A673 (cell line): ENCODE data around the gene FDX2. TPM values are rescaled to one million over a fixed set of nuclear protein-coding genes. Genes with fewer than 3 reads are reported as not detected.

Experiments used
- BruUV-seq: library from RNA; stranded (reverse); fragments of 400-500 nt; replicated peaks from 2 replicates; lab custom pipeline; 2021; lab: Mats Ljungman, UMichigan
- CTCF ChIA-PET: fragments of 300-600 bp; sonication (Branson Sonifier 250); formaldehyde crosslinking; loops from one replicate; lab custom pipeline; 2022; ENCODE audit warnings: antibody characterized with exemption; lab: Charles Lee
- POLR2A ChIA-PET: fragments of 300-600 bp; sonication (Branson Sonifier 250); formaldehyde crosslinking; loops from one replicate; lab custom pipeline; 2022; ENCODE audit warnings: antibody characterized with exemption; ENCODE audit not compliant: low non-redundant PET; lab: Charles Lee
- DNase-seq: peaks from one replicate; pipeline ENCODE4 v3.0.0-alpha.2; 2015; ENCODE audit warnings: low spot score
- H3K27ac ChIP-seq: fragments of 200-600 bp; sonication (generic); 2 replicates; pipeline ENCODE4 v1.5.1; 2016; ENCODE audit warnings: mixed run types, low read depth, mild to moderate bottlenecking, mixed read lengths, antibody characterized with exemption, low read length; ENCODE audit not compliant: poor library complexity, severe bottlenecking
- H3K27me3 ChIP-seq: fragments of 200-600 bp; sonication (generic); replicated peaks from 2 replicates; pipeline ENCODE4 v1.6.1; 2017; ENCODE audit warnings: mixed run types, low read depth, mild to moderate bottlenecking, mixed read lengths, antibody characterized with exemption, low read length; ENCODE audit not compliant: insufficient read depth, poor library complexity
- H3K36me3 ChIP-seq: fragments of 200-600 bp; sonication (generic); 2 replicates; pipeline ENCODE4 v1.6.1; 2016; ENCODE audit warnings: mixed run types, mild to moderate bottlenecking, mixed read lengths, antibody characterized with exemption, low read length; ENCODE audit not compliant: insufficient read depth, poor library complexity, severe bottlenecking
- H3K4me1 ChIP-seq: fragments of 200-600 bp; sonication (generic); 2 replicates; pipeline ENCODE4 v1.6.1; 2017; ENCODE audit warnings: mixed run types, mild to moderate bottlenecking, mixed read lengths, antibody characterized with exemption, low read length; ENCODE audit not compliant: insufficient read depth, poor library complexity, severe bottlenecking
- H3K4me3 ChIP-seq: fragments of 200-600 bp; sonication (generic); 2 replicates; pipeline ENCODE4 v1.5.1; 2016; ENCODE audit warnings: low read depth, mixed run types, mild to moderate bottlenecking, mixed read lengths, low read length; ENCODE audit not compliant: poor library complexity, severe bottlenecking
- H3K9me3 ChIP-seq: fragments of 200-600 bp; sonication (generic); 2 replicates; pipeline ENCODE4 v1.6.1; 2016; ENCODE audit warnings: mixed run types, low read depth, mild to moderate bottlenecking, mixed read lengths, antibody characterized with exemption, low read length; ENCODE audit not compliant: poor library complexity, severe bottlenecking
- CTCF ChIP-seq: fragments of 300-800, 200-600 bp; sonication (generic); conservative IDR thresholded peaks from 2 replicates; pipeline ENCODE4 v1.5.1; 2017; ENCODE audit warnings: low read depth, mild to moderate bottlenecking, antibody characterized with exemption, low read length, moderate library complexity, mixed read lengths
- EZH2 ChIP-seq: fragments of 200-600 bp; sonication (generic); IDR thresholded peaks from 2 replicates; pipeline ENCODE4 v1.6.1; 2017; ENCODE audit warnings: borderline replicate concordance, low read depth, mild to moderate bottlenecking, mixed read lengths, antibody characterized with exemption, low read length; ENCODE audit not compliant: poor library complexity, severe bottlenecking
- intact Hi-C: fragments of 100-400 bp; cut with micrococcal nuclease; formaldehyde crosslinking; loops from one replicate; pipeline ENCODE4 v1.10.0; 2022; ENCODE audit not compliant: unreplicated experiment
- total RNA-seq: library from RNA; stranded (reverse); gene quantifications from 2 replicates; pipeline ENCODE4 v1.2.3, GENCODE V29; 2021

FDX2 gene
- total RNA-seq, 1 experiment from 2014 or later = 29.9 TPM

- H3K27me3 ChIP-seq = no peaks in the 10 kb centered on the region
- intact Hi-C loops = no loop called here
- no peaks in the 10 kb centered on the region for H3K4me1 ChIP-seq
- H3K27ac ChIP-seq = no peak overlapping the region
- H3K36me3 ChIP-seq = peaks cover 32% of the 10 kb centered on the region
- TF ChIP-seq CTCF (no peak), EZH2 (no peak)
- DNase-seq = no peak
- ChIA-PET CTCF (no interaction called here), POLR2A (no interaction called here)
- H3K4me3 ChIP-seq = no peak overlapping the region
- no TSS peak for BruUV-seq
- no peaks in the 10 kb centered on the region for H3K9me3 ChIP-seq
These were observed 48.0 kb upstream of the FDX2 start for GRCh38 chr19:10363789-10364281.

GRCh38 chr19:10362259-10362658 is 46.4 kb upstream of the FDX2 start:
- Histone ChIP-seq H3K4me3 (no peak overlapping the region), H3K27ac (no peak overlapping the region), H3K36me3 (peaks cover 25% of the 10 kb centered on the region), H3K27me3 (no peaks in the 10 kb centered on the region), H3K9me3 (no peaks in the 10 kb centered on the region), H3K4me1 (no peaks in the 10 kb centered on the region)
- CTCF ChIA-PET = no interaction called here
- TF ChIP-seq EZH2 = no peak
- TF ChIP-seq CTCF = no peak
- POLR2A ChIA-PET = no interaction called here
- intact Hi-C loops = no loop called here
- DNase-seq = no peak
- BruUV-seq = no TSS peak

GRCh38 chr19:10361569-10362011 is 45.8 kb upstream of the FDX2 start:
- CTCF ChIA-PET = no interaction called here
- H3K4me1 ChIP-seq = no peaks in the 10 kb centered on the region
- BruUV-seq = no TSS peak
- no peaks in the 10 kb centered on the region for H3K27me3 ChIP-seq
- POLR2A ChIA-PET = interaction anchor here (0.6 kb wide), 1 partner anchor 213 kb away, joined by 6 read pairs; no protein-coding TSS in a partner anchor
- H3K9me3 ChIP-seq = no peaks in the 10 kb centered on the region
- no peak overlapping the region for H3K27ac ChIP-seq
- no peak for TF ChIP-seq EZH2
- no peak for TF ChIP-seq CTCF
- no peak overlapping the region for H3K4me3 ChIP-seq
- no peak for DNase-seq
- H3K36me3 ChIP-seq = peaks cover 22% of the 10 kb centered on the region
- intact Hi-C loops = no loop called here
